ENCODE measurements around the gene RASSF6.
"Not testable (repeated sequence)": the region's sequence is repeated elsewhere in the genome, so short reads cannot be mapped to it uniquely, and the experiment has no call there.

Gene RASSF6

GRCh38 chr4:73613130-73613529 lies 7.1 kb downstream of the RASSF6 start:
- DNase-seq (ENCODE audit: insufficient read length, low spot score): no peak
- FAIRE-seq: peak; percentile 40

DNA sequence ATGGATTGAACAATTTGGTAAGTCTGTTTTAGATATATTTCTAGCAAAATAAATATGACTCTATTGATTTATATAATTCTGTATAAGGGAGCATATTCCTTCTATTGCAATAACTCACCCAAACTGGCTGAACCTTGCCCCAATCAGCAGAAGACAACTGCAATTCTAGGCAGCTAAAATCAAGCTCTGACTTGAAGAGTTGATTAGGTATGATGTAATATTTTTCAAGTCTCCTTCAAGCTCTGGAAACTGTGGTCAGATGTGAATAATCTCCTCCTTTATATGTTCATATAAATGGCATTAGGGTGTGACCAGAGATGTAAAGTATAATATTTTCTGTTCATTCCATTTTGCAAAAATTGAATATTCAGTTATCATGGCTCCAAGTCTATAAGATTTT lies 8.2 kb downstream of the RASSF6 start:
- no peak for FAIRE-seq
- no peak for DNase-seq (ENCODE audit: insufficient read length, low spot score)

DNA sequence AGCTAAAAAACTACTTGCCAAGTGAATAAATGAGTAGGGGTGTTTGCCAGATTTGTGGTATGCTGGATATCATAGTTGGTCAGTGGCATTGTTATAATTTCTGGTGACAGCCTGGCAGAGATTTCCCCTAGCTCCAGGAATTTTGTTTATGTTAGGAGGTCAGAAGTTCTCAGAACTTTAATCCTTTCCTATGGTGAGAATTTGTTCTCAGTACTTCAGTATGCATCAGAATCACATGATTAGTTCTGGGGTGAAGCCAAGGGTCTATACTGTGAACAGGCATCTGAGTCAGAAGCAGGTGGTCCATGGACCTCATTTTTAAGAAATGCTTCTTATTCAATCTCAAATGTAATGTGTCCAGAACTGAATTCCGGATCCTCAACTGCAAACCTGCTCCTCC lies 10.5 kb downstream of the RASSF6 start:
- FAIRE-seq (no peak), DNase-seq (ENCODE audit: insufficient read length, low spot score) (no peak)

DNA sequence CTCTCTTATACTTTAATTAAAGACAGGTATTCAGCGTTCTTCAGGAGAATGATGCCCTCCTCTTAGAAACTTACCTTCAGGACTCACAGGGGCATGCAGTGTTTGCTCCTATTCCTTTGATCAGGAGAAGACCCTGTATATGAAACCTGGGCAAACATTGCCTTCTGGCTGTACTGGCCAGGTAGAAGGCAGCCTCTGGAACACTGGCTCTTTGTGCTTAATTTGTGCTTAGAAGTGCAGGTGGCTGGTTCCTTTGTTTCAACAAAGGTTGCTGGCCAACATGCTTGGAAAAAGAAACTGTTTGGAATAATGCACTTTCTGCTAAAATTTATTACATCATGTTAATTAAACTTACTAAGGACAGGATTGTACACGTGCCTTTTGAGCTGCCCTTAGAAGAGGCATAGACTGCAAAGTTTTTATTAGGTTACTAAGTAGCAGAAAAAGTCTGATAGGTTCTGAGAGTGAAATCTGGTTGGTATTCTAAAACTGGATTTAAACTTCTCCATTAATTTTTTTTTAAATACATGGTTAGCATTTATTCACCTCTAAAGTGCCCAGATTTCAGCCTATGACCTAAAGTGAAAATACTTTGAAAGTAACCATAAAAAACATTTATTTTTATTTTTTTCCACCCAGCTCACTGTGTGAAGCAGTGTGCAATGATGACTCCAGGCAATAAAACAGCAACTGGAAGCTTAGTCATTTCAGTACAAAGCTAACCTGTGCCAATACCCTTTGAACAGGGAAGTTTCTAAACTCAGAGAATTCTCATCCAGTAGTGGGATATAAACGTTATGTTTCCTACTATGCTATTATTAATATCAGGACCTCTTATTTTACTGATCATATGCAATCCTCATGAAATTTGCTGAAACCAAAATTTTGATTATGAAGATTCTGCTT lies 11.3 kb downstream of the RASSF6 start:
- peak; percentile 87 for FAIRE-seq
- no peak for DNase-seq (ENCODE audit: insufficient read length, low spot score)

DNA sequence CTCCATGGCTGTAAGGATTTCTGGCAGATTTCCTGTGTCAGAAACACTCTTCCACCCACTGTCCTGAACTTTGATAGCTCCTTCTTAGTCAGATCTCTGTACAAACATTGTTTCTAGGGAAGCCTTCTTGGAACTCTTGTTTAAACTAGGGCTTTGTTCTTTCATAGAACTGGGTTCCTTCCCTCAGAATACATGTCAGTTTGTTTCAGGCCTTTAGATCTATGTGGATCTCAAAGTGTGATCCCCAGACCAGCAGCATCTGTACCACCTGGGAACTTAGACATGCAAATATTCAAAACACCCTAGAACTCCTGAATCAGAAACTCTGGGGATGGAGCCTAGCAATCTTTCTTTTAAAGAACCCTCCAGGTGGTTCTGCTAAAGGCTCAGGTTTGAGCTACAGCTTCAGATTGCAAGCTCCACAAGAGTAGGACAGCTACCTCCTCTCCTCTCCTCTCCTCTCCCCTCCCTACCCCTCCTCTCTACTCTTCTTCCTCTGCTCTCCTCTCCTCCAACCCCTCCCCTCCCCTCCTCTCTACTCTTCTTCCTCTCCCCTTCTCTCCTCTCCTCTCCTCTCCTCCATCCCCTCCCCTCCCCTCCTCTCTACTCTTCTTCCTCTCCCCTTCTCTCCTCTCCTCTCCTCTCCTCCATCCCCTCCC lies 12.7 kb downstream of the RASSF6 start:
- DNase-seq (ENCODE audit: insufficient read length, low spot score) (no peak), FAIRE-seq (no peak)

DNA sequence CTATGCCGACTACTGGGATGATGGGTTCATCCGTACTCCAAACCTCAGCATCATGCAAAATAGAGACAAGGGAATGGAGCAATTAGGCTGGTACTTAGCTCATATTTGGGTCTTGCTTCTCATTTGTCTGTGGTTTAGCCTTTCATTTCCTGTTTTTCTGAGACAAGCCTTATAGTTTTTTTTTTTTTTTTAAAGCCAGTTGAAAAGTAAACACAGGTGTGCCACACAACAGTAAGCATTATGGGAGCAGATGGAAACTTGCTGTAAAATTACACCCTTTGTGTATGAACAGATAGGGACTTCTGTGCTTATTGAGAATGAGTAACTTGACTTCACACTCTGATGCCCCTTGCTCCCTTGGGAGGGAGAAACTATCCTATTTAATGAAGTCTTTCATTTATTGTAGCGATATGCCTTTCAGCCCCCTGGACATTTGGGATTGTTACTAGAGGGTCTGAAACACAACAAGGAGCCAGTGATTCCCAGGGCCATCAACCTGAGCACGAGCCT lies 13.7 kb downstream of the RASSF6 start:
- FAIRE-seq (peak; percentile 100), DNase-seq (ENCODE audit: insufficient read length, low spot score) (no peak)

DNA sequence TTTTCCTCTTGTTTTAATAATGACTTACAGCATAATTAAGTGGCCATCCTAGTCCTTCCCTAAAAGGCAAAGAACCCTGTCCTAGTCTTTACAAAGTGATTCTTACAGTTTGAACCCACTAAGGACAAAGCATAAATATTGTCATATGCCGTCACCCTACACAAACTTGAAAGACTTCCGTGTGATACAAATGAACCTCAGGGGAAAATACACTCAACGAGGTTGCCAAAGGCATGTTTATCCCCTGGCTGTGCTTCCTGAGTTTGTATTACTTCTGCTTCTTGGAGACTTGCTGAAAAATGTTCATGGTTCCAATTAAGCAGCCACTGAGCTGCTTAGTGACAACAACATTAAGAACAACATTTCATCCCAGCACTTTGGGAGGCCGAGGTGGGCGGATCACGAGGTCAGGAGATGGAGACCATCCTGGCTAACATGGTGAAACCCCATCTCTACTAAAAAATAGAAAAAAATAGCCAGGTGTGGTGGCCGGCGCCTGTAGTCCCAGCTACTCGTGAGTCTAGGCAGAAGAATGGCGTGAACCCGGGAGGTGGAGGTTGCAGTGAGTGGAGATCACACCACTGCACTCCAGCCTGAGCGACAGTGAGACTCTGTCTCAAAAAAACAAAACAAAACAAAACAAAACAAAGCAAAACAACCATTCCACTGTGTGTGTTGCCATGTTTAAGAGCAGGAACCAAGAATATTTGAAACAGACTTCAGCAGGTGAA lies 16.2 kb downstream of the RASSF6 start:
- FAIRE-seq (peak; percentile 78), DNase-seq (ENCODE audit: insufficient read length, low spot score) (no peak)

DNA sequence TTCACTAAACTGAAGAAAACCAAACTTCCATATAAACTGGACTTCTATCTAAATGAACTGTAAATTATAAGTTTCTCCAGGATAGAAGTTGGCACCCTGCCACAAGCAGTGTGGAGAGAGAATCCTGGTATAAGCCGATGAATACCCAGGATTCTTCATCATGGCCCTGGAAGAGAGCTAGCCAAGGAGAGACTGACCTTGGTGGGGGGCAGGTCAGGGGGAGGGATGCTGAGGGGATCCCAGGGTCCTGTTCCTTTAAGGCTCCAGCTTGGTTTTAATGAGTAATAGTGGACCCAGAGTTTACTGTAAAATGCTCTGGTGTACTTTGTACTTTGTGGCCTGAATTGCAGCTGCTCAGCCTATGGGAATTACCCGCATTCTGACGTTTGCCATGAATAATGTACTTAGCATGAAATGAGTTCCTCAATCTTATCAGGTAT lies 16.9 kb downstream of the RASSF6 start:
- peak; percentile 89 for FAIRE-seq
- DNase-seq (ENCODE audit: insufficient read length, low spot score): no peak

DNA sequence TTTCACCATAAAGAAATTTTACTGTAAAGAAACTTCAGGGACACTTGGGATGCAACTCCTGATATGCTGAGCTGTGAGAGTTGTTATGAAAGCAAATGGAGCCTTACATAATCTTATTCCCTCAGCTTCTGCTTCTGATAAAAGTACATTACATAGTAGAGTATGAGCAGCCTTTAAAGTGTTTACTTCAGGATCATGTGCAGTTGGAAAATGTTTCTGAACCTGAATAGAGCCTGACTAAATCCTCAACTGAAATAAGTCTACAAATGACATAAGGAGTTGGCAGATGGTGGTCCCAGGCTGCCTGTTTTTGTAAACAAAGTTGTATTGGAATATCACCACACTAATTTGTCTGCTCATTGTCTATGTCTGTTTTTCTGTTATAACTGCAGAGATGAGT lies 19.3 kb downstream of the RASSF6 start:
- no peak for FAIRE-seq
- no peak for DNase-seq (ENCODE audit: insufficient read length, low spot score)

DNA sequence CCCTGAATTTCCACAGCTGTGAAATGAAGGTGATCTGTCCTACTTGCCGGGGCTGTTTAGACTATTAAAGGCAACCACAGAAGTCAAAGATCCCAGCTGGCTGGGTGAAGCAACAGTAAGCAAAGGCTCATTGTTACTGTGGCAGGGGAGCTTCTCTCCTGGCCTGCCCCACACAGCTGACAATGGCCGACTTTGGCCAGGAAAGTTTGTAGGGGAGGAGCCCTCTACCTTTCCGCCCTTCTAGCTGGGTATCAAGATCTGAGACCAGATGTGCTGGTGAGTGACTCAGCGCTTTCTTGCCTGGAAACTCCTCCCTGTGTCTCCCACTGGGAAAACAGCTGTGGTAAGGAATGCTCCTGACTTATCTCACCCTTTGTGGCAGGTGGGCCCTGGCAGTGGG lies 21.1 kb downstream of the RASSF6 start:
- no peak for FAIRE-seq
- DNase-seq (ENCODE audit: insufficient read length, low spot score): no peak

- DNase-seq (ENCODE audit: insufficient read length, low spot score): no peak
- no peak for FAIRE-seq
Measured at GRCh38 chr4:73597594-73597993, 22.6 kb downstream of the RASSF6 start.

GRCh38 chr4:73597183-73597582 lies 23.1 kb downstream of the RASSF6 start:
- DNase-seq (ENCODE audit: insufficient read length, low spot score): not testable (repeated sequence)
- peak; percentile 26 for FAIRE-seq

- FAIRE-seq (no peak), DNase-seq (ENCODE audit: insufficient read length, low spot score) (no peak)
Measured at GRCh38 chr4:73596001-73596400, 24.2 kb downstream of the RASSF6 start.

GRCh38 chr4:73593631-73594241 lies 26.5 kb downstream of the RASSF6 start:
- FAIRE-seq (peak; percentile 93), DNase-seq (ENCODE audit: insufficient read length, low spot score) (no peak)

DNA sequence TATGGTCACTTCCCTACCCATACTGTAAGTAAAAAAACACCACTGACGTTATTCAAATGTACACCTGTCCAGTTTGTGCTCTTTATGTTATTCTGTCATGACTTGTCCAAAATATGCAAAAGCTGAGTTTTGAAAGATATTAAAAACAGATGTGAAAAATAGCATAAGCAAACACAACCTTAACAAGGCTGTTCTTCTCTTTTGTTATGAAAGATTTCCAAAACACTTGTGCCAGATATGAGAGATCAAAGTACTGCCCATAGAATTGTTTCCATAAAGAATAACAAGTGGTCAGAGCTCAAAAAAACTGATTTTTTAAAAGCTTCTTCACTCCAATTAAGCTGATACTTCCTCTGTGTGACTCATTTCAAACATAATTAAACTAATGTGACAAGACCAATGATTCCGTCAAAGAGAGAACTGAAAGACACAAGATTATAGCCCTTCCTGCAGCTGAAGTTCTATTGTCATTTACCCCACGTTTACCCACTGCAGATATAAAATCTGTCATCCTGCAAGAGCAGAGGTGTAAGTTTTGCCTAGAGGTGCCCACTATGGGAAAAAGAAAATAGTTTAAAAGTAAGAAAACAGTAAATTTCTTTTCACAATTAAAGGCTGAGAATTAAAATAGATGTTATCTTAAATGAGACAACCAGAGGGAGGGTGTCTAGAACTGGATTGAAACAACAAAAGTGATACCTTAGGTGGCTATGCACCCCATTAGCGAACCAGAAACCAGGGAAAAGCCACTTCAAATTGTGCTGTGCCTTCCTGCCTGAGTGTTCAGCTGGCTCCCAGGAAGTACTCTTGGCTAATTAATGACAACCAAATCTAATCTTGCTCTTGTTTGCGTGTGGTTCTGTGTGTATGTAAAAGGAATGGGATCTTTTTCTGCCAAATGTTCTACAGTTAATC lies 30.1 kb downstream of the RASSF6 start:
- FAIRE-seq: peak; percentile 99

DNA sequence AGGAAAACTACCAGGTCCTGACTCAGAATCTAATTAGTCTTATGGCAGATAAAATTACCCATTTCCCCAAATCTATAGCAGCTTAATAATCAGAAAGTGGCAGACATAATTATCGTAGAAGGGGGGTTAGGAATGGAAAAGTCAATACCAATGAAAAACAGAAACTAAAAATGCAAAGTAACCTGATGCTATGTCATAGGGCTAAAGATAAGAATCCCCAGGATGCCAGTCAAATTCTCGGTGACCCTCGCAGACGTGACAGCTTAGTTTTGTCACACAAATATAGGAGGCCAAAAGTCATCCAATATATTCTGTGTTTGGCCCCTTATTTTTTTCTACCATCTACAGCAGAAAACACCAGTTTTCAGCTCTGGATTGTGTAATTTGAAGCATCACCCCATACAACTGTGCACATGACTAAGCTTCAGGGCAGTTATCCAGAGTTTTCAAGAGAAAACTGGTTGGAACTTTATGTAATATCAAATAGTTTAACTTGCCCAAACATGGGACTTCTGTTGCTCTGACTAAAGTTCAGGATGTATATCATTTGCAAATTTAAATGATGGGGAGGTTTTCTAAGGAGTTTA lies 30.9 kb downstream of the RASSF6 start:
- no peak for DNase-seq (ENCODE audit: insufficient read length, low spot score)
- FAIRE-seq: no peak

More for the DNA sequence above, 30.1 kb downstream of the RASSF6 start:
- no peak for DNase-seq (ENCODE audit: insufficient read length, low spot score)

GRCh38 chr4:73588613-73589012 lies 31.6 kb downstream of the RASSF6 start:
- FAIRE-seq (no peak), DNase-seq (ENCODE audit: insufficient read length, low spot score) (no peak)

DNA sequence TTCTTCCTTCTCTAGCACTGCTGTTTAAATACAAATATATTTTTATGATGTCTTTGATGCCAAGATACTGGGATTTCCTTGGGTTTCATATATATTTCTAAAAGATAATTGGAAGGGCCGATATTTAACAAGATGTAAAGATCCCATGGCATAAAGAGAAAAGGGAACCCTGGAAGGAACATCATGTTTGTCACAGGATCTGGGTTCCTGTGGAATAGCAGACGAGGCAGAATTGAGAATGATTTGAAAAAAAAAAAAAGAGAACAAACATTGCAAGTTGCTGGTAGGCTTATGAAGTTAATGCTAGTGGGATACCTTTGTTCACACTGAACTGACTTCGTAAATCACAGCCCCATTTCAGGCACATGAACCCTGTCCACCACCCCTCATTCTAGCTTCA lies 33.6 kb downstream of the RASSF6 start:
- FAIRE-seq (no peak), DNase-seq (ENCODE audit: insufficient read length, low spot score) (no peak)

DNA sequence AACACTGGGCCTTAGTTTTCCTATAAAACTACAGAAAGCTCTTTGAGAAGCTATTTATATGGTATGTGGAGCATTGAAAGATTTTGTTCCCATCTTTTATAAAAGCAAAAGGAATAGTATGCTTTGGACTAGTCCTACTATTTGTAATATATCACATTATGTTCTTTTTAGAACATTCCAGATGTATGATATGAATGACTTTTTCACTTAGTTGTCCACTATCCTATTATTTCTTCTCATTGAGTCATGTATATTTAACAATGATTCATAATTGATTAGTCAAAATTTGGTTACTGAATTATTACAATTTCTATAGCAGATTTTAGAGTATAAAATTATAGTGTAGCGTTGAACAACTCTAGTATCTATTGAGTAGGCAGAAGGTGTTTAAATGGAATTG lies 34.2 kb downstream of the RASSF6 start:
- DNase-seq (ENCODE audit: insufficient read length, low spot score) (no peak), FAIRE-seq (no peak)

Data from GM19239 (cell line).